Anterior cingulate cortex (tissue), 58 donors: ENCODE data around the gene ANKRD42.

ENCODE experiments used
- DNase-seq, 58 donors: peaks; one replicate each; lab custom pipeline; 2025; lab: John Stamatoyannopoulos, UW

ANKRD42 gene

GRCh38 chr11:83193315-83194280 lies at the start of gene ANKRD42:
TSS of gene ANKRD42 (plus strand) at chr11:83193712. CDS start at chr11:83194671, 959 bp downstream.
- DNase-seq: peak; percentile 44 to 95 (median 88)

GRCh38 chr11:83147895-83148294 lies 45.6 kb upstream of the ANKRD42 start:
- DNase-seq: no peak

GRCh38 chr11:83150450-83150849 lies 43.1 kb upstream of the ANKRD42 start:
- no peak for DNase-seq

- DNase-seq: no peak
Observed at GRCh38 chr11:83151274-83151977, 42.1 kb upstream of the ANKRD42 start.

DNA sequence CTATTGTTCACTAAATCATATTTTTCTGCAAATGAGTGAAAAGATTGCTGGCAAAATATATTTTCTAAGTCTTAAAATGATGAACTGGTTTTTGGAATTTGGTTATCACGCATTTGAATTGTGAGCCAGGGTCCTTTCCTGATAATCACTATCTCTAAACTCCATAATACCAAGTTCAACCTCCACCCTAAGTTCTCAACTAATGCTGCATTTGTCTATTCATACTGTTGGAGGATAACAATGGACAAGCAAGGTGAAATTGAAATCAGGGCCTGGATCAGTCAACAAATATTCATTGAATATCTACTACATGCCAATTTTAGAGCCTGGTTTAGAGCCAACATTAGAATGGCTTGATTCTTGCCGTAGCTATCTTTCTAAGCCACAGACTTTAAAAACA lies 41.2 kb upstream of the ANKRD42 start:
- no peak for DNase-seq

DNA sequence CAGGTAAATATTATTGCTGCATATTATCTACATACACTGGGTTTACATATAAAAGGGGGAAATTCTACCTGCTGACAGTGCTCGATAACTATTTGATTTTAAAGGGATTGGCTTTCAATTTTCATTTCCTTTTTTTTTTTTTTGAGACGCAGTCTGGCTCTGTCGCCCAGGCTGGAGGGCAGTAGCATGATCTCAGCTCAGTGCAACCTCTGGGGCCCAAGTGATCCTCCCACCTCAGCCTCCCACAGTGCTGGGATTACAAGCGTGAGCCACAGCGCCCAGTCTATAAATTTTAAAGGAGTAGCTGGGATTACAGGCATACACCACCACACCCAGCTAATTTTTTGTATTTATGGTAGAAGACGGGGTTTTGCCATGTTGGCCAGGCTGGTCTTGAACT lies 39.7 kb upstream of the ANKRD42 start:
- DNase-seq: no peak

GRCh38 chr11:83156144-83156995 lies 37.1 kb upstream of the ANKRD42 start:
- peak in 57 of 58 donors; percentile 81 to 100 (median 99) for DNase-seq

- peak in 3 of 58 donors; percentile 74 to 100 (median 90) for DNase-seq
Observed at GRCh38 chr11:83156996-83157593, 36.4 kb upstream of the ANKRD42 start, which contains the start of gene PCF11. TSS of gene PCF11 (plus strand) at chr11:83157131. CDS start at chr11:83157440, 309 bp downstream.

- peak in 54 of 58 donors; percentile 14 to 74 (median 50) for DNase-seq
Observed at GRCh38 chr11:83157594-83158356, 35.7 kb upstream of the ANKRD42 start.

DNA sequence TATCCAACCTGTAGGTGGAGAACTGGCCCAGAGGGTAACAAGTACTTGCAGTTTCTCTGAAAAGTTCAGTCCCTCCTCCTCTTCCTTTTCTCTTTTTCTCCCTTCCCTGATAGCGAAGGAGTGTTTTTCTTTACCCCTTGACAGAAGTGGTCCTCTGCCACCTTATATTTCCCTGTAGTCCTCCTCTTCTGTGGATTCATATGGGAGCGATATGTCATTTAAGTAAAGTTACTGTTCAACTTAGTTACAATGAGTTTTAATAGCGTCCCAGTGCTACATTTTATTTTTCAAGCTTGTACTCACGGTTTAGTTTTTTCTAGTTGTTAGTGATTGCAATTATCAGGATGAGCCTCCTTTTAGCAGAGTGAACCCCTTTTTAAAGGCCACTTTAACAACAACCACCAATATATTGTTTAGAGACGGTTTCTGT lies 35.1 kb upstream of the ANKRD42 start:
- DNase-seq: no peak

- DNase-seq: no peak
Observed at GRCh38 chr11:83158965-83159901, 34.3 kb upstream of the ANKRD42 start.

DNA sequence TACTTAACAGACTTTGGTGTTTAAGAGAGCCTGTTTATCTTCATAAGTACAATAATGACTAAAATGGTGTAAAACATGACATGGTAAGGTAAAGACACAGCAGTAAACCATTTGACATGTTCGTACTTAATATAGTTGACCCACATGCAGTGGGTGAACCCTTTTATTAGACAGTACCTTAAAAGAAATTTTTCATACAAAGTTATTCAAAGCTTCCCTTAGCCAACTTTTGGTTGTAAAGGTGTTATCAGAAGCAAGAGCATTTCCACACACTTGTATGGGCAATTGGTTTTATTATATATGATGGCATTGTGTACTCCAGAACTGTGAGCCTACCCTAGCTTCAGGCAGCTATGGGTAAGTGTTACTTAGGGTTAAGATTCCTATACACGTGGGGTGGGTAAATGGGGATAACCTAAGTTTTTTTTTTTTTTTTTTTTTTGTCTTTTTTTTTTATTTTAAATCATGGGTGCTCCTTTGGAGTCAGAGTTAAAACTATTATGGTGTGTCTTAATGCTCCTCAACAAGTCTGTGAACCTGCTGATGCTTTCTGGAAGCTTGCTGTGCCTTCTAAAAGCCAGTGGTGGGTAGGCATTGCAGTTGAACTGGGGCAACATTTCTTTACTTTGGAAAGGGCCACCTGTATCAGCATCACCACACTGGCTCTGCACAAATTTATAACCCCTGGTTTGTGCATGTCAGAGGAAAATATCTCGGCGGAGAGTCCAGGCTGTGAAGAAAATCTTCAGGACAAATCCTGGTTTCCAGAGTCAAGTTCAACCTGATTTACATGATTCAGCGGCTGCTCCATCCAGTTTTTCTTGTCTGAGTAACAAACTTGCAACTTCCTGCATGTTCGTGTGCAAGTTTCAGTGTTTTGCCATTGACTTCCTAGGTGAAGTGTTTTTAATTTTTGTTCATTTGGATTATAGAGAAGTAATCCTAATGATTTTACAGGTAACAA lies 33.3 kb upstream of the ANKRD42 start:
- DNase-seq: peak in 1 of 58 donors; percentile 4

GRCh38 chr11:83161610-83162199 lies 31.8 kb upstream of the ANKRD42 start:
- no peak for DNase-seq

- no peak for DNase-seq
Observed at GRCh38 chr11:83162377-83162776, 31.1 kb upstream of the ANKRD42 start.

- no peak for DNase-seq
Observed at GRCh38 chr11:83166193-83166866, 27.2 kb upstream of the ANKRD42 start.

DNA sequence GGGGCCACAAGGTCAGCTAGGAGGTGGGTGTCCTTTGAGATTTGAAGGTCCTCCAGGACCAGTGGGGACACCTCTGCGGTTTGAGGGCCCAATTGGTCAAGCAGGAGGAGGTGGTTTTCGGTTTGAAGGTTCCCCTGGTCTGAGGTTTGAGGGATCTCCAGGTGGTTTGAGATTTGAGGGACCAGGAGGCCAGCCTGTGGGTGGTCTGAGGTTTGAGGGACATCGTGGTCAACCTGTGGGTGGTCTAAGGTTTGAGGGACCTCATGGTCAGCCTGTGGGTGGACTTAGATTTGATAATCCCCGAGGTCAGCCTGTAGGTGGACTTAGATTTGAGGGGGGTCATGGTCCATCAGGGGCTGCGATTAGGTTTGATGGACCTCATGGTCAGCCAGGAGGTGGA lies 24.8 kb upstream of the ANKRD42 start:
- no peak for DNase-seq
